Adrenal gland (tissue), 12 donors: ENCODE data around the gene MDC1. TPM values are rescaled to one million over a fixed set of nuclear protein-coding genes. Genes with fewer than 3 reads are reported as not detected.

Experiments
- DNase-seq, 7 donors: peaks; one replicate each; pipeline ENCODE4 v3.0.0-alpha.2; 2019 to 2020
- H3K27ac ChIP-seq, 5 donors: fragments of 200-600 bp; sonication (generic) in 4 of 5; 1 replicate in 3 of 5; 2 replicates in 2 of 5; pipeline versions ENCODE4 v1.5.1 to v1.8.0; 2016 to 2020; ENCODE audit warnings: mild to moderate bottlenecking in 1 of 5
- H3K27me3 ChIP-seq: fragments of 200-600 bp; 2 replicates; pipeline ENCODE4 v1.8.0; 2021
- H3K36me3 ChIP-seq, 2 donors: fragments of 200-600 bp; replicated peaks in 1 of 2; 1 replicate in 1 of 2; 2 replicates in 1 of 2; pipeline versions ENCODE4 v1.5.1 to v1.8.0; 2018 to 2022
- H3K4me1 ChIP-seq, 2 donors: fragments of 200-600 bp; replicated peaks in 1 of 2; 1 replicate in 1 of 2; 2 replicates in 1 of 2; pipeline versions ENCODE4 v1.5.1 to v1.8.0; 2018 to 2021
- H3K4me3 ChIP-seq, 4 donors: fragments of 200-600 bp; sonication (generic) in 3 of 4; one replicate each; pipeline ENCODE4 v1.5.1; 2016 to 2018
- H3K9me3 ChIP-seq, 3 donors: fragments of 200-600 bp; sonication (generic) in 1 of 3; replicated peaks in 1 of 3; 1 replicate in 2 of 3; 2 replicates in 1 of 3; pipeline versions ENCODE4 v1.5.1 to v1.8.0; 2016 to 2021
- POLR2A ChIP-seq, 2 donors: fragments of 450-650 bp; IDR thresholded peaks; one replicate each; pipeline ENCODE4 v1.6.1; 2017; ENCODE audit warnings: antibody characterized with exemption in 2 of 2, mild to moderate bottlenecking in 2 of 2, moderate library complexity in 1 of 2
- WGBS, 4 donors: extraction: QIAGEN DNeasy Blood & Tissue Kit in 2 of 4; methylation state at CpG; one replicate each; pipeline versions ENCODE4 v1.1.5 to v1.1.7; 2013 to 2017; 5-methylcytosine and 5-hydroxymethylcytosine counted together
- intact Hi-C, 2 donors: fragments of 100-400 bp; cut with DNase I; formaldehyde crosslinking; loops; one replicate each; pipeline versions ENCODE4 v1.14.1 to v1.15.0; 2022 to 2023
- polyA plus RNA-seq, 3 donors: library from polyadenylated mRNA; stranded (reverse); fragments of 200-250 nt in 2 of 3; fragments of 350-450 nt in 1 of 3; fragmentation: Illumina TruSeq in 1 of 3; extraction: RNeasy Lipid Tissue Mini Kit (QIAGEN cat#74804) in 1 of 3; gene quantifications; one replicate each; pipeline ENCODE4 v1.2.3, GENCODE V29; 2013 to 2014
- total RNA-seq, 9 donors: library from RNA; depleted of rRNA in 4 of 9; stranded (reverse); fragments of >200 nt in 4 of 9; fragments of 120-200 nt in 1 of 9; fragmentation: NEBNext Ultra II Directional in 1 of 9; extraction: Animal tissue kit (Norgen Biotek cat#: 25700) in 1 of 9; gene quantifications; one replicate each; pipeline versions ENCODE4 v1.1.0 to v1.2.4, GENCODE V29; 2013 to 2023
- TF ChIP-seq, protein P1 (sequence below), 6 experiments: fragments of 450-650 bp in 4 of 6; fragments of 200-600 bp in 2 of 6; sonication (generic) in 1 of 6; IDR thresholded peaks; 1 replicate in 5 of 6; 2 replicates in 1 of 6; pipeline versions ENCODE4 v1.5.1 to v1.8.0; 2016 to 2021; ENCODE audit warnings: antibody characterized with exemption in 6 of 6, mild to moderate bottlenecking in 2 of 6, moderate library complexity in 1 of 6
- donor health status: healthy with polysubstance abuse.
- donor health status: Bipolar disorder and iron deficiency.
- donor health status: DM: yes; HTN: yes; CAD: no.
- donor health status: DM: no; HTN: no; CAD: no.
- donor health status: DM: no; HTN: no; CAD: no.
- donor health status: DM: yes; HTN: yes; CAD: no.

The MDC1 gene
- total and polyA plus RNA-seq, 12 donors = 2.8 to 27.6 (median 18.9) TPM

- H3K9me3 ChIP-seq = no peaks in the 10 kb centered on the region
- peak overlapping the region in 3 of 4 donors; percentile 71 to 95 (median 81) for H3K4me3 ChIP-seq
- peaks cover 0 to 52% of the 10 kb centered on the region in 2 donors for H3K36me3 ChIP-seq
- peaks cover 28 to 64% of the 10 kb centered on the region in 2 donors for H3K4me1 ChIP-seq
- peak in 3 of 7 donors; percentile 46 to 61 (median 48) for DNase-seq
- TF ChIP-seq POLR2A (IDR thresholded peaks at IDR 0.05) = no peak
- TF ChIP-seq, protein P1, sequence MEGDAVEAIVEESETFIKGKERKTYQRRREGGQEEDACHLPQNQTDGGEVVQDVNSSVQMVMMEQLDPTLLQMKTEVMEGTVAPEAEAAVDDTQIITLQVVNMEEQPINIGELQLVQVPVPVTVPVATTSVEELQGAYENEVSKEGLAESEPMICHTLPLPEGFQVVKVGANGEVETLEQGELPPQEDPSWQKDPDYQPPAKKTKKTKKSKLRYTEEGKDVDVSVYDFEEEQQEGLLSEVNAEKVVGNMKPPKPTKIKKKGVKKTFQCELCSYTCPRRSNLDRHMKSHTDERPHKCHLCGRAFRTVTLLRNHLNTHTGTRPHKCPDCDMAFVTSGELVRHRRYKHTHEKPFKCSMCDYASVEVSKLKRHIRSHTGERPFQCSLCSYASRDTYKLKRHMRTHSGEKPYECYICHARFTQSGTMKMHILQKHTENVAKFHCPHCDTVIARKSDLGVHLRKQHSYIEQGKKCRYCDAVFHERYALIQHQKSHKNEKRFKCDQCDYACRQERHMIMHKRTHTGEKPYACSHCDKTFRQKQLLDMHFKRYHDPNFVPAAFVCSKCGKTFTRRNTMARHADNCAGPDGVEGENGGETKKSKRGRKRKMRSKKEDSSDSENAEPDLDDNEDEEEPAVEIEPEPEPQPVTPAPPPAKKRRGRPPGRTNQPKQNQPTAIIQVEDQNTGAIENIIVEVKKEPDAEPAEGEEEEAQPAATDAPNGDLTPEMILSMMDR (IDR thresholded peaks at IDR 0.05) = no peak
- 64 to 75% (median 68%) methylated on average over 6 to 8 of the region's 8 CpGs for WGBS, 4 donors
- H3K27me3 ChIP-seq = no peaks in the 10 kb centered on the region
- peak overlapping the region; percentile 93 to 98 (median 94) for H3K27ac ChIP-seq
- intact Hi-C loops = loop anchor here (10.0 kb wide), 2 partner anchors 84 to 144 kb away; partner anchors contain the start of gene DDR1 (in 1 of the 2)
These were observed 24.1 kb upstream of the MDC1 start for GRCh38 chr6:30741063-30741779.

DNA sequence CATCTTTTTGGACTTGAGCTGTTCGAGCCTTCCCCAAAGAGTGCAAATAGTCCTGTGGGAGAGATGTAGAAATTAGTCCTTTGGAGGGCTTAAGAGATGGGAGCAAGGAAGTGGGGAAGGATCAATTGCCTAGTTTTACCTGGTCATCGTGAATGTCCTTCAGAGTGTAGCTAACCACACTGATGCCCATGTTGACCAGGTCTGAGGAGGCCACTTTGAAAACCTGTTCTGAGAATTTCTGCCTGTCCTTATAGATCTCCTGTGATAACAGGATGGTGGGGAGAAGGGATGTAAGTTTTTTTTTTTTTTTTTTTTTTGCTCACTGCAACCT is 23.4 kb upstream of the MDC1 start:
- H3K36me3 ChIP-seq = peaks cover 0 to 59% of the 10 kb centered on the region in 2 donors
- 56 to 83% (median 75%) methylated on average over 2 of the region's 2 CpGs for WGBS, 4 donors
- intact Hi-C loops = loop anchor here (10.0 kb wide), 2 partner anchors 84 to 144 kb away; partner anchors contain the start of gene DDR1 (in 1 of the 2)
- H3K9me3 ChIP-seq = no peaks in the 10 kb centered on the region
- H3K4me3 ChIP-seq = no peak overlapping the region
- H3K27me3 ChIP-seq = no peaks in the 10 kb centered on the region
- no peak for DNase-seq
- H3K27ac ChIP-seq = peak overlapping the region; percentile 45 to 98 (median 71)
- H3K4me1 ChIP-seq = peaks cover 28 to 64% of the 10 kb centered on the region in 2 donors
- TF ChIP-seq POLR2A (IDR thresholded peaks at IDR 0.05) = no peak
- TF ChIP-seq, protein P1 (IDR thresholded peaks at IDR 0.05) = no peak

DNA sequence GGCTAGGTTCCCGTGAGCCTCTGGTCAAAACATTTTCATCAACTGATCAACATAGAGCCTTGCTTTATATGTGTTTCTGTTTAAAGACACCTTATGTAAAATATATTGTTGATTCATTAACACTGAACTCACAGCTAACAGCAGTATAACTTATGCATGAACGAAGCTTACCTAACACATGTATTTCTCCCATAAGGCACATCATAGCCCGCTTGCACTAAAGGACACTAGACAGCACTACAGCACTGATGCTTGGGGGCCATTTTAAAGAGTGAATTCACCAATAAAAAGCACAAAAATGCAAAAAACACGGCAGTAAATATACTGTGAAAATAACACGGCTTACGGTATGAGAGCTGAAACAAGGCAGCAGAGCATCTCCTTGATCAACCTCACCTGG is 21.5 kb upstream of the MDC1 start:
- Histone ChIP-seq H3K9me3 (no peaks in the 10 kb centered on the region), H3K27ac (no peak overlapping the region), H3K4me3 (no peak overlapping the region), H3K4me1 (peaks cover 28 to 54% of the 10 kb centered on the region in 2 donors), H3K27me3 (no peaks in the 10 kb centered on the region), H3K36me3 (peaks cover 0 to 79% of the 10 kb centered on the region in 2 donors)
- intact Hi-C loops = no loop called here
- DNase-seq = no peak
- WGBS, 4 donors = 87 to 91% (median 91%) methylated on average over 6 of the region's 6 CpGs
- TF ChIP-seq POLR2A (IDR thresholded peaks at IDR 0.05) = no peak
- TF ChIP-seq, protein P1 (IDR thresholded peaks at IDR 0.05) = no peak

- H3K4me1 ChIP-seq = peaks cover 18 to 48% of the 10 kb centered on the region in 2 donors
- H3K4me3 ChIP-seq = no peak overlapping the region
- DNase-seq = no peak
- intact Hi-C loops = no loop called here
- no peak overlapping the region for H3K27ac ChIP-seq
- no peak for TF ChIP-seq POLR2A (IDR thresholded peaks at IDR 0.05)
- TF ChIP-seq, protein P1 (IDR thresholded peaks at IDR 0.05) = no peak
- no peaks in the 10 kb centered on the region for H3K9me3 ChIP-seq
- no peaks in the 10 kb centered on the region for H3K27me3 ChIP-seq
- H3K36me3 ChIP-seq = peaks cover 0 to 100% of the 10 kb centered on the region in 2 donors
- WGBS, 4 donors = 83 to 91% (median 86%) methylated on average over 8 of the region's 8 CpGs
These were observed 18.7 kb upstream of the MDC1 start for GRCh38 chr6:30735668-30736314.
